CD14-positive monocyte (primary cell): ENCODE results near the gene COA5. TPM values are rescaled to one million over a fixed set of nuclear protein-coding genes. Genes with fewer than 3 reads are reported as not detected.

Experiments
- DNase-seq, 3 donors: peaks; one replicate each; pipeline ENCODE4 v3.0.0-alpha.2; 2011 to 2022
- H2AFZ ChIP-seq: 2 replicates; pipeline ENCODE4 v1.6.0; 2012; ENCODE audit warnings: mild to moderate bottlenecking, low read depth, low read length, inconsistent platforms; ENCODE audit not compliant: insufficient read depth, poor library complexity, severe bottlenecking
- H3K27ac ChIP-seq, 2 donors: 1 replicate in 1 of 2; 2 replicates in 1 of 2; pipeline ENCODE4 v1.5.1; 2012 to 2013; ENCODE audit warnings: low read length in 2 of 2, control low read depth in 1 of 2, inconsistent platforms in 1 of 2, low read depth in 1 of 2, mild to moderate bottlenecking in 1 of 2
- H3K27me3 ChIP-seq, 2 donors: one replicate each; pipeline versions ENCODE4 v1.6.0 to v1.6.1; 2011 to 2013; ENCODE audit warnings: low read length in 2 of 2; ENCODE audit not compliant: control insufficient read depth in 2 of 2, insufficient read depth in 2 of 2
- H3K36me3 ChIP-seq, 2 donors: replicated peaks in 1 of 2; 1 replicate in 1 of 2; 2 replicates in 1 of 2; pipeline versions ENCODE4 v1.5.1 to v1.6.1; 2012 to 2013; ENCODE audit warnings: low read length in 2 of 2, control low read depth in 1 of 2, inconsistent platforms in 1 of 2, mild to moderate bottlenecking in 1 of 2; ENCODE audit not compliant: insufficient read depth in 2 of 2, control insufficient read depth in 1 of 2
- H3K4me1 ChIP-seq, 2 donors: 1 replicate in 1 of 2; 2 replicates in 1 of 2; pipeline versions ENCODE4 v1.5.1 to v1.6.1; 2012 to 2013; ENCODE audit warnings: low read length in 2 of 2, control low read depth in 1 of 2, inconsistent platforms in 1 of 2, mild to moderate bottlenecking in 1 of 2, moderate library complexity in 1 of 2; ENCODE audit not compliant: insufficient read depth in 2 of 2, control insufficient read depth in 1 of 2
- H3K4me2 ChIP-seq: replicated peaks from 2 replicates; pipeline ENCODE3; 2012; ENCODE audit warnings: low read length, moderate library complexity, mild to moderate bottlenecking; ENCODE audit not compliant: poor library complexity, severe bottlenecking; ENCODE audit errors: extremely low read depth
- H3K4me3 ChIP-seq, 3 experiments: fragments of 200-600 bp in 1 of 3; sonication (generic) in 1 of 3; replicated peaks in 1 of 3; 1 replicate in 2 of 3; 2 replicates in 1 of 3; pipeline ENCODE4 v1.5.1; 2011 to 2013; ENCODE audit warnings: low read length in 3 of 3, mild to moderate bottlenecking in 3 of 3, control low read depth in 2 of 3, low read depth in 2 of 3, inconsistent platforms in 1 of 3, moderate library complexity in 1 of 3
- H3K79me2 ChIP-seq: 2 replicates; pipeline ENCODE4 v1.6.0; 2012; ENCODE audit warnings: mild to moderate bottlenecking, control low read depth, inconsistent platforms, low read length, moderate library complexity; ENCODE audit not compliant: insufficient read depth
- H3K9ac ChIP-seq: 2 replicates; pipeline ENCODE4 v1.6.0; 2017; ENCODE audit warnings: low read length, mild to moderate bottlenecking; ENCODE audit not compliant: insufficient read depth, poor library complexity, severe bottlenecking
- H3K9me3 ChIP-seq, 2 donors: replicated peaks in 1 of 2; 1 replicate in 1 of 2; 2 replicates in 1 of 2; pipeline versions ENCODE4 v1.5.1 to v1.6.1; 2012 to 2013; ENCODE audit warnings: low read length in 2 of 2, control low read depth in 1 of 2; ENCODE audit not compliant: control insufficient read depth in 1 of 2, insufficient read depth in 1 of 2
- H4K20me1 ChIP-seq: 2 replicates; pipeline ENCODE4 v1.6.0; 2012; ENCODE audit warnings: mild to moderate bottlenecking, low read length, control low read depth, moderate library complexity; ENCODE audit not compliant: insufficient read depth
- H3K27ac Mint-ChIP-seq, 7 donors: one replicate each; pipeline ENCODE4 v1.8.0; 2020; ENCODE audit warnings: mild to moderate bottlenecking in 7 of 7, mixed read lengths in 7 of 7, moderate library complexity in 6 of 7, inconsistent platforms in 2 of 7
- H3K27me3 Mint-ChIP-seq, 3 donors: one replicate each; pipeline ENCODE4 v1.8.0; 2021 to 2022; ENCODE audit warnings: low read depth in 3 of 3, mild to moderate bottlenecking in 3 of 3, mixed read lengths in 3 of 3, moderate library complexity in 3 of 3, inconsistent platforms in 1 of 3
- H3K36me3 Mint-ChIP-seq, 2 donors: one replicate each; pipeline ENCODE4 v1.8.0; 2020; ENCODE audit warnings: mixed read lengths in 2 of 2, inconsistent platforms in 1 of 2, mild to moderate bottlenecking in 1 of 2
- H3K4me1 Mint-ChIP-seq: one replicate; pipeline ENCODE4 v1.8.0; 2020; ENCODE audit warnings: mild to moderate bottlenecking, mixed read lengths
- H3K4me3 Mint-ChIP-seq, 2 donors: one replicate each; pipeline ENCODE4 v1.8.0; 2020; ENCODE audit warnings: mild to moderate bottlenecking in 2 of 2, mixed read lengths in 2 of 2, moderate library complexity in 1 of 2
- H3K9me3 Mint-ChIP-seq, 7 donors: one replicate each; pipeline ENCODE4 v1.8.0; 2020 to 2022; ENCODE audit warnings: mixed read lengths in 7 of 7, mild to moderate bottlenecking in 6 of 7, moderate library complexity in 6 of 7, inconsistent platforms in 2 of 7
- WGBS: methylation state at CpG from one replicate; pipeline ENCODE4 v1.1.5; 2013; ENCODE audit warnings: missing lambda C conversion rate; ENCODE audit not compliant: insufficient coverage; 5-methylcytosine and 5-hydroxymethylcytosine counted together
- intact Hi-C, 2 donors: fragments of 100-400 bp; cut with micrococcal nuclease; formaldehyde crosslinking; loops; one replicate each; pipeline versions ENCODE4 v1.15.0 to v1.15.1; 2023
- polyA minus RNA-seq: library from RNA; depleted of rRNA, polyadenylated mRNA; stranded (reverse); fragments of >200 nt; gene quantifications from 2 replicates; pipeline ENCODE4 v1.2.3, GENCODE V29; 2012
- polyA plus RNA-seq, 3 donors: library from polyadenylated mRNA; depleted of rRNA in 1 of 3; unstranded in 2 of 3; stranded (reverse) in 1 of 3; fragments of 300-500 nt in 2 of 3; fragments of >200 nt in 1 of 3; fragmentation: Illumina TruSeq in 2 of 3; gene quantifications; 1 replicate in 2 of 3; 2 replicates in 1 of 3; pipeline ENCODE4 v1.2.3, GENCODE V29; 2012 to 2021
- total RNA-seq, 12 experiments: library from RNA in 1 of 12; stranded (reverse) in 1 of 12; fragments of 120-200 nt in 1 of 12; gene quantifications; one replicate each; pipeline ENCODE4 v1.2.4 and lab custom pipeline; 2013 to 2026; ENCODE audit warnings: mixed read lengths in 6 of 12, inconsistent platforms in 1 of 12
- TF ChIP-seq, protein P1 (sequence below): fragments of 200-600 bp; IDR thresholded peaks from one replicate; pipeline ENCODE4 v1.8.0; 2022; ENCODE audit warnings: antibody characterized with exemption, mild to moderate bottlenecking

The COA5 gene, protein sequence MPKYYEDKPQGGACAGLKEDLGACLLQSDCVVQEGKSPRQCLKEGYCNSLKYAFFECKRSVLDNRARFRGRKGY
- total RNA-seq (2013) = 36.2 TPM
- polyA plus RNA-seq (10 to 100 TPM; 27.3 to 42.9 (median 39.0) TPM), polyA minus RNA-seq (9.7 and 13.4 TPM in 2 replicates), total RNA-seq (lab: John Stamatoyannopoulos, UW) (3.4 to 15.0 (median 7.2) reads per million in 11 experiments)

DNA sequence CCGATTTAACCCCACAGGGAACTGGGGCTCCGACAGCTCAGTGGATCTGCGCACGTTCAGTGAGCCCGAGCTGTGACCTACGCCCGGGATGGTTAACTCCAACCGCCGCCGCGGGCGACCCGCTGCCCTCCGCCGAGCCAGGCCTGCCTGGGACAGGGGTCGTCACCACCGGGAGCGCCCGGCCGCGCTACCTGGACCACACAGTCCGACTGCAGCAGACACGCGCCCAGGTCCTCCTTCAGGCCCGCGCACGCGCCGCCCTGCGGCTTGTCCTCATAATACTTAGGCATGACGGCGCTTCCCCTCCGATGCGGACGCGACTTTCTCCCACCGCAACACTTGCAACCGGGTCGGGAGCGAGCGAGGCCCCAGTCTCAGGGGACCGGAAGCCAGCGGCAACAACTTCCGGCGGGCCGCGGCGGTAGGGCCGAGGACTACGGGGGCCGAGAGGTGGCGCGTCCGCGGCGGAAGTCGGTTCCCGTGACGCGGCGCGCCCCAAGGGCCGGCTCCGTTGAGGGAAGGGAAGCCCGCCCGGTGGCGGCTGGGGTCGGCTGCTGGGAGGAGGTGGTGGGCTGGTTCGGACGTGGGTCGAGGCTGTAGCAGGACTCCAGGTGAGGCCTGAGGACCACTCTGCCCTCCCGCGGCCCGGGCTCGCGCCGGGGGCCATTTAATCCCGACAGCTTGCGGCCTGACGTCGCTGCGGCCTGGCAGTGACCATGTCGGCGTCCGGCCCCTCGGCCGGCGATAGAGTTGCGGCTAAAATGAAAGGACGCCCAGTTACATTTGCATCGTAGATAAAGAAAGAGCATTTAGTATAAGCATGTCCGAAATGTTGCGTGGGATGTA is at the start of gene COA5, which contains the start of gene UNC50:
TSS of gene COA5 (minus strand) at position 397 of the 846 bp plus-strand sequence. CDS start at position 290, 107 bp downstream.
TSS of gene UNC50 (plus strand) at position 474 of the 846 bp plus-strand sequence. CDS start 1,171 bp downstream, outside the sequence.
- peaks cover 13% of the 10 kb centered on the region for H4K20me1 ChIP-seq
- peaks cover 47% of the 10 kb centered on the region for H3K4me1 Mint-ChIP-seq
- peak within 1 kb of the TSS; percentile 94 to 98 (median 96) for H3K27ac Mint-ChIP-seq
- H3K4me3 ChIP-seq = peak within 1 kb of the TSS; percentile 70 to 95 (median 95)
- H3K9me3 ChIP-seq = no peaks in the 10 kb centered on the region
- H3K4me1 ChIP-seq = peaks cover 31 to 33% of the 10 kb centered on the region in 2 donors
- peaks cover 57% of the 10 kb centered on the region for H3K79me2 ChIP-seq
- H2AFZ ChIP-seq = peak within 1 kb of the TSS; percentile 97
- no peaks in the 10 kb centered on the region for H3K27me3 ChIP-seq
- H3K36me3 ChIP-seq = peaks cover 27 to 40% of the 10 kb centered on the region in 2 donors
- H3K4me3 Mint-ChIP-seq = peak within 1 kb of the TSS; percentile 81 to 98
- TF ChIP-seq, protein P1, sequence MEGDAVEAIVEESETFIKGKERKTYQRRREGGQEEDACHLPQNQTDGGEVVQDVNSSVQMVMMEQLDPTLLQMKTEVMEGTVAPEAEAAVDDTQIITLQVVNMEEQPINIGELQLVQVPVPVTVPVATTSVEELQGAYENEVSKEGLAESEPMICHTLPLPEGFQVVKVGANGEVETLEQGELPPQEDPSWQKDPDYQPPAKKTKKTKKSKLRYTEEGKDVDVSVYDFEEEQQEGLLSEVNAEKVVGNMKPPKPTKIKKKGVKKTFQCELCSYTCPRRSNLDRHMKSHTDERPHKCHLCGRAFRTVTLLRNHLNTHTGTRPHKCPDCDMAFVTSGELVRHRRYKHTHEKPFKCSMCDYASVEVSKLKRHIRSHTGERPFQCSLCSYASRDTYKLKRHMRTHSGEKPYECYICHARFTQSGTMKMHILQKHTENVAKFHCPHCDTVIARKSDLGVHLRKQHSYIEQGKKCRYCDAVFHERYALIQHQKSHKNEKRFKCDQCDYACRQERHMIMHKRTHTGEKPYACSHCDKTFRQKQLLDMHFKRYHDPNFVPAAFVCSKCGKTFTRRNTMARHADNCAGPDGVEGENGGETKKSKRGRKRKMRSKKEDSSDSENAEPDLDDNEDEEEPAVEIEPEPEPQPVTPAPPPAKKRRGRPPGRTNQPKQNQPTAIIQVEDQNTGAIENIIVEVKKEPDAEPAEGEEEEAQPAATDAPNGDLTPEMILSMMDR = no peak
- peaks cover 35 to 43% of the 10 kb centered on the region in 2 donors for H3K36me3 Mint-ChIP-seq
- peak within 1 kb of the TSS; percentile 79 to 99 for H3K27ac ChIP-seq
- H3K9ac ChIP-seq = peak within 1 kb of the TSS; percentile 98
- no peaks in the 10 kb centered on the region for H3K9me3 Mint-ChIP-seq
- intact Hi-C loops = loop anchor here (5.0 to 10.0 kb wide), 4 partner anchors 154 to 729 kb away; partner anchors contain the start of genes EIF5B (in 2 of the 2), TXNDC9 (in 2 of the 2), MITD1 (in 1 of the 2) and MRPL30 (in 1 of the 2)
- WGBS = under 1% methylated on average over 92 of the region's 93 CpGs
- peak; percentile 90 to 96 (median 94) for DNase-seq
- H3K27me3 Mint-ChIP-seq = no peaks in the 10 kb centered on the region
- H3K4me2 ChIP-seq = peak within 1 kb of the TSS; percentile 90

DNA sequence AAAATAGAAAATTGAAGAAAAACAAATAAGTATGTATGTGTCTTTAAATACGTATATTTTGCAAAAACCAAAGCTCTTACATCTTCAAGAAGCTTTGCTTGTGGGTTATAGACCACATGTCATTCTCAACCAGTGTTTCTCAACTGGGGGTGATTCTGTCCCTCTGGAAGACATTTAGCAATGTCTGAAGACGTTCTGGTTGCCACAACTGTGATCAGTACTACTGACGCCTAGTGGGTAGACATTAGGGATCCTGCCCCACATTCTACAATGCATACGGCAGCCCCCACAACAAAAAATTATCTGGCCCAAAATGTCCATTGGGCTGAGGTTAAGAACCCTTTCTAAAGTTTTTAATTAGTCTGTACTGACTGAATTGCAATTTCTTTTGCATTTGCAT is 48.5 kb upstream of the COA5 start:
- no peak overlapping the region for H3K4me3 Mint-ChIP-seq

More for the DNA sequence above, 48.5 kb upstream of the COA5 start:
- peaks cover 12 to 19% of the 10 kb centered on the region in 2 donors for H3K4me1 ChIP-seq
- H3K27ac Mint-ChIP-seq = peak overlapping the region in 2 of 7 donors; percentile 70 to 80
- H3K9me3 Mint-ChIP-seq = peaks cover 0 to 8% (median 6%) of the 10 kb centered on the region in 7 donors
- 0% methylated on average over 1 of the region's 4 CpGs for WGBS
- H3K9ac ChIP-seq = no peak overlapping the region
- H3K4me2 ChIP-seq = no peak overlapping the region
- H3K79me2 ChIP-seq = peaks cover 9% of the 10 kb centered on the region
- no peaks in the 10 kb centered on the region for H3K9me3 ChIP-seq
- intact Hi-C loops = no loop called here
- H3K36me3 ChIP-seq = peaks cover 13 to 27% of the 10 kb centered on the region in 2 donors
- no peaks in the 10 kb centered on the region for H3K27me3 Mint-ChIP-seq
- peak in 2 of 3 donors; percentile 17 to 27 for DNase-seq
- peak overlapping the region in 1 of 2 donors; percentile 42 for H3K27ac ChIP-seq
- peaks cover 32 to 35% of the 10 kb centered on the region in 2 donors for H3K36me3 Mint-ChIP-seq
- peaks cover 31% of the 10 kb centered on the region for H3K4me1 Mint-ChIP-seq
- TF ChIP-seq, protein P1 = no peak
- no peaks in the 10 kb centered on the region for H4K20me1 ChIP-seq
- H2AFZ ChIP-seq = no peak overlapping the region
- H3K27me3 ChIP-seq = no peaks in the 10 kb centered on the region
- H3K4me3 ChIP-seq = no peak overlapping the region
